ENCODE data around the gene XRN1.

DNA sequence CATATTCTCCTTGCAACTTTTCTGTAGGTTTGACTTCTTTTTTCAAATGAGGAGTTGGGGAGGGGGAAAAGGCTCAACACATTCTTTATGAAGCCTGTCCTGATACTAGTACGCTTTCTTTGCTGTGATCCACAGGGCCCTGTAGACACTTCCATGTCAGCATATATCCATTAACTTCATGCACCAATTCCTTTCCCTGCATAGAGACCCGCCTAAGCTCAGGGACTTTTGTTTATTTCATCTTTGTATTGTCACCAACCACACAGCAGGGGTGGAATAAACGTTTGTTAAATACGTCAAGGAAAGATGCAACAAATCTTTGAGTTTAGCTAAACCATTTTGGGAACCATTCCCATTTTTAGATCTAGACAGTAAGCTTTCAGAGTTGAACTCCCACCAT, 179.4 kb downstream of the XRN1 start:
- TF ChIP-seq POLR2A (IDR thresholded peaks at IDR 0.05; ENCODE audit: low read length) = no peak
- TF ChIP-seq GATA1 (IDR thresholded peaks at IDR 0.05; ENCODE audit: low read depth, low read length) = no peak
